ENCODE data around the gene SPPL2B.

DNA sequence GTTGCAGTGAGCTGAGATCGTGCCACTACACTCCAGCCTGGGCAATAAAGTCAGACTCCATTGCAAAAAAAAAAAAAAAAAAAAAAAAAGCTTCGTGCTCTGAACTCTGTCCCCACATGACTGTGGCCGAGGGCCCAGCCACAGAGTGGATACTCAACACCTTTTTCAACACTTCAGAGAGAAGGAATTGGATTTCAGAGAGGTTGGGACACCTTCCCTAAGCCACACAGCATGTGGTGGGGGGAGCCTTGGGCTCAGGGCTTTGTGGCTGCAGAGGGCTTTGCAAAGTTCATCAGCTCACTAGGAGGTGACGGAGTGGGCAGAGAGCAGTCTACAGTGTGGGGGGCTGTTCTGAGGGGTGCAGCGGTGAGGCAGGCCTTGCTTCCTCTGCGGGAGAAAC lies 9.6 kb upstream of the SPPL2B start:
- TF ChIP-seq, protein P1, sequence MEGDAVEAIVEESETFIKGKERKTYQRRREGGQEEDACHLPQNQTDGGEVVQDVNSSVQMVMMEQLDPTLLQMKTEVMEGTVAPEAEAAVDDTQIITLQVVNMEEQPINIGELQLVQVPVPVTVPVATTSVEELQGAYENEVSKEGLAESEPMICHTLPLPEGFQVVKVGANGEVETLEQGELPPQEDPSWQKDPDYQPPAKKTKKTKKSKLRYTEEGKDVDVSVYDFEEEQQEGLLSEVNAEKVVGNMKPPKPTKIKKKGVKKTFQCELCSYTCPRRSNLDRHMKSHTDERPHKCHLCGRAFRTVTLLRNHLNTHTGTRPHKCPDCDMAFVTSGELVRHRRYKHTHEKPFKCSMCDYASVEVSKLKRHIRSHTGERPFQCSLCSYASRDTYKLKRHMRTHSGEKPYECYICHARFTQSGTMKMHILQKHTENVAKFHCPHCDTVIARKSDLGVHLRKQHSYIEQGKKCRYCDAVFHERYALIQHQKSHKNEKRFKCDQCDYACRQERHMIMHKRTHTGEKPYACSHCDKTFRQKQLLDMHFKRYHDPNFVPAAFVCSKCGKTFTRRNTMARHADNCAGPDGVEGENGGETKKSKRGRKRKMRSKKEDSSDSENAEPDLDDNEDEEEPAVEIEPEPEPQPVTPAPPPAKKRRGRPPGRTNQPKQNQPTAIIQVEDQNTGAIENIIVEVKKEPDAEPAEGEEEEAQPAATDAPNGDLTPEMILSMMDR (IDR thresholded peaks at IDR 0.05), result no peak
- no peak for TF ChIP-seq POLR2A (IDR thresholded peaks at IDR 0.05)
